NOMO-1 (cell line): ENCODE measurements around the gene TIAL1.
"Not testable (repeated sequence)": the region's sequence is repeated elsewhere in the genome, so short reads cannot be mapped to it uniquely, and the experiment has no call there.

ENCODE experiments used
- DNase-seq, 2 experiments: peaks; one replicate each; lab custom pipeline; 2025; ENCODE audit not compliant: unreplicated experiment in 2 of 2; lab: John Stamatoyannopoulos, UW

TIAL1 gene

GRCh38 chr10:119596537-119597404, at the start of gene TIAL1:
TSS of gene TIAL1 (minus strand) at chr10:119596964. CDS start at chr10:119596465, 499 bp downstream.
- DNase-seq = peak; percentile 99

GRCh38 chr10:119644994-119645393, 48.2 kb upstream of the TIAL1 start:
- DNase-seq = no peak

GRCh38 chr10:119644205-119644814, 47.5 kb upstream of the TIAL1 start:
- DNase-seq = no peak

- no peak for DNase-seq
Measured at GRCh38 chr10:119643306-119644204, 46.8 kb upstream of the TIAL1 start.

GRCh38 chr10:119642556-119643111, 45.9 kb upstream of the TIAL1 start:
- no peak for DNase-seq

GRCh38 chr10:119640875-119641526, 44.2 kb upstream of the TIAL1 start:
- DNase-seq = no peak

- DNase-seq = no peak
Measured at GRCh38 chr10:119640384-119640783, 43.6 kb upstream of the TIAL1 start.

- no peak for DNase-seq
Measured at GRCh38 chr10:119638982-119639381, 42.2 kb upstream of the TIAL1 start.

- DNase-seq = no peak
Measured at GRCh38 chr10:119637631-119638030, 40.9 kb upstream of the TIAL1 start.

- peak in 1 of 2 experiments; percentile 2 for DNase-seq
Measured at GRCh38 chr10:119634219-119634544, 37.4 kb upstream of the TIAL1 start.

- no peak for DNase-seq
Measured at GRCh38 chr10:119633538-119634218, 36.9 kb upstream of the TIAL1 start.

- no peak for DNase-seq
Measured at GRCh38 chr10:119630300-119630699, 33.5 kb upstream of the TIAL1 start.

GRCh38 chr10:119625570-119626280, 29.0 kb upstream of the TIAL1 start:
- peak in 1 of 2 experiments; percentile 8 for DNase-seq

- DNase-seq = no peak
Measured at GRCh38 chr10:119621078-119621384, 24.3 kb upstream of the TIAL1 start.

- no peak for DNase-seq
Measured at GRCh38 chr10:119620241-119621077, 23.7 kb upstream of the TIAL1 start.

GRCh38 chr10:119619811-119620210, 23.0 kb upstream of the TIAL1 start:
- DNase-seq = not testable (repeated sequence)

- no peak for DNase-seq
Measured at GRCh38 chr10:119619215-119619614, 22.5 kb upstream of the TIAL1 start.

- no peak for DNase-seq
Measured at GRCh38 chr10:119616882-119617570, 20.3 kb upstream of the TIAL1 start.
